IPS-20b (cell line): Measurements from ENCODE around the gene PRRC1.
"Not testable (repeated sequence)": the region's sequence is repeated elsewhere in the genome, so short reads cannot be mapped to it uniquely, and the experiment has no call there.

Experiments
- H3K27ac ChIP-seq: one replicate; pipeline ENCODE4 v1.5.1; 2013; ENCODE audit warnings: low read length
- H3K27me3 ChIP-seq: 2 replicates; pipeline ENCODE4 v1.6.1; 2013; ENCODE audit warnings: mild to moderate bottlenecking, low read length, inconsistent platforms; ENCODE audit not compliant: insufficient read depth
- H3K36me3 ChIP-seq: 2 replicates; pipeline ENCODE4 v1.6.1; 2013; ENCODE audit warnings: low read depth, mild to moderate bottlenecking, inconsistent platforms, low read length, moderate library complexity; ENCODE audit not compliant: insufficient read depth
- H3K4me1 ChIP-seq: 2 replicates; pipeline ENCODE4 v1.6.1; 2013; ENCODE audit warnings: mild to moderate bottlenecking, control low read depth, inconsistent platforms, low read length, moderate library complexity; ENCODE audit not compliant: insufficient read depth
- H3K4me3 ChIP-seq: 2 replicates; pipeline ENCODE4 v1.5.1; 2013; ENCODE audit warnings: mild to moderate bottlenecking, low read length, inconsistent platforms
- H3K9ac ChIP-seq: 2 replicates; pipeline ENCODE4 v1.6.1; 2013; ENCODE audit warnings: low read depth, mild to moderate bottlenecking, inconsistent platforms, low read length, moderate library complexity
- H3K9me3 ChIP-seq: 2 replicates; pipeline ENCODE4 v1.6.1; 2013; ENCODE audit warnings: mild to moderate bottlenecking, low read depth, low read length, inconsistent platforms; ENCODE audit not compliant: insufficient read depth

Gene PRRC1

DNA sequence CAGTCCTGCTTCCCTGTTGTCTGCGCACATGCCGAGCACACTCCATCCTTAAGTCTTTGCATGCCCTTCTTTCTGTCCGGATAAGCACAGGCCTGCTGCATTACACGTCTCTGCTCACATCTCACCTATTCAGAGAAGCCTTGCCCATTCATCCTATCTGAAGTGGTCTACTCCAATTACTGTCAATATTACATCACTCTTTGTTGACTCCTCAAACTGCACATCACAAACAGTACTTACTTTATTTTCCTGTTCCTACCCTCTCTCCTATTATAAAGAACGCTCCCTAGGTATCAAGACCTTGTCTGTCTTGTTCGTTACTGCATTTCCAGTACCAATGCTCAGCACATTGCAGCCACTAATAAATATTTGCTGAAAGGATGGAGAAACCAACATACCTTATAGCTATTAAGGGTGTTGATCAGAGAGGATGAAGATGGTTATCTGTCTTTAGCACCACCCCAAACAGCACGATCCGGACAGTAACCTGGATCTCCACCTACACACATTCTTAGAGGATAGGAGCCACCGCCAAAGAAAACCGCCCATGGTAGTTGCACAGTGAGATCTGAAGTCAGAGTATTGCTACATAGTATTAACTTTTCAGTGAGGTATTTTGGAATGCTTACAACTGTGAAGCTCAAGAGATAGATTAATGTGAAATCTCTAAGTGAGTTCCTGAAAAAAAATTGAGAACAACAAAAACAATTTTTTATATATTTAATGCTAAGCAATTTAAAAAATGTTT, 1.6 kb upstream of the PRRC1 start:
- H3K36me3 ChIP-seq = peaks cover 21% of the 10 kb centered on the region
- no peak overlapping the region for H3K9ac ChIP-seq
- peaks cover 6% of the 10 kb centered on the region; the same call in 1 of the 2 replicates for H3K4me1 ChIP-seq
- H3K27ac ChIP-seq = no peak overlapping the region
- H3K9me3 ChIP-seq = no peaks in the 10 kb centered on the region; the same call in 1 of the 2 replicates
- H3K27me3 ChIP-seq = no peaks in the 10 kb centered on the region
- no peak overlapping the region for H3K4me3 ChIP-seq

DNA sequence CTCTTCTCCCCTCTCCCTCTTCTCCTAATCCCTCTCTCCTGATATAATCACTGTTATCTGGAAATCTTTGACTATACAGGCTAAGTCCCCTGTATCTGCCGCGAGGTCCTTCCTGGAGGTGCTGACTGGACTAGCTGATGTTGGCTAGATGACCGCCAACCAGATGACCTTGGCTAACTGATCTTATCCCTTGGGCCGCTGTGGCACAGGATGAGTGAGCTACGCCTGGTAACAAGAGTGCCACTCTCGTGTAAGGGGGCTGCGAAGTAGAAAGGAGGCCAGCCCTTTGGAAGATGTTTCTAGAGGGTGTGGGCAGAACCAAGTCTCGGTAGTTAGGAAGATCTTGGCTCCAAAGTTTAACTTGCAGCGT, 345 bp upstream of the PRRC1 start:
- peak overlapping the region; percentile 77 for H3K4me3 ChIP-seq
- H3K9ac ChIP-seq = peak overlapping the region; percentile 50; the same call in 1 of the 2 replicates
- H3K27ac ChIP-seq = no peak overlapping the region
- H3K27me3 ChIP-seq = no peaks in the 10 kb centered on the region
- H3K4me1 ChIP-seq = peaks cover 6% of the 10 kb centered on the region; the same call in 1 of the 2 replicates
- peaks cover 32% of the 10 kb centered on the region for H3K36me3 ChIP-seq
- H3K9me3 ChIP-seq = peaks cover 7% of the 10 kb centered on the region; the same call in 1 of the 2 replicates

GRCh38 chr5:127518319-127518621, 830 bp downstream of the PRRC1 start:
- Histone ChIP-seq H3K9me3 (peaks cover 7% of the 10 kb centered on the region; the same call in 1 of the 2 replicates), H3K4me1 (peaks cover 6% of the 10 kb centered on the region; the same call in 1 of the 2 replicates), H3K36me3 (peaks cover 35% of the 10 kb centered on the region), H3K4me3 (peak overlapping the region; percentile 77), H3K9ac (peak overlapping the region; percentile 84), H3K27me3 (no peaks in the 10 kb centered on the region), H3K27ac (no peak overlapping the region)

GRCh38 chr5:127519527-127519926, 2.1 kb downstream of the PRRC1 start:
- H3K9ac ChIP-seq = no peak overlapping the region
- peaks cover 7% of the 10 kb centered on the region; the same call in 1 of the 2 replicates for H3K9me3 ChIP-seq
- H3K4me1 ChIP-seq = peaks cover 6% of the 10 kb centered on the region; the same call in 1 of the 2 replicates
- H3K36me3 ChIP-seq = peaks cover 48% of the 10 kb centered on the region
- H3K27ac ChIP-seq = no peak overlapping the region
- H3K4me3 ChIP-seq = peak overlapping the region; percentile 77; the same call in 1 of the 2 replicates
- H3K27me3 ChIP-seq = no peaks in the 10 kb centered on the region

- Histone ChIP-seq H3K9ac (no peak overlapping the region), H3K4me3 (no peak overlapping the region), H3K27me3 (no peaks in the 10 kb centered on the region), H3K36me3 (peaks cover 65% of the 10 kb centered on the region), H3K9me3 (peaks cover 7% of the 10 kb centered on the region; the same call in 1 of the 2 replicates), H3K27ac (no peak overlapping the region), H3K4me1 (peaks cover 6% of the 10 kb centered on the region; the same call in 1 of the 2 replicates)
These were observed 3.8 kb downstream of the PRRC1 start for GRCh38 chr5:127521138-127521770.

GRCh38 chr5:127525181-127525580, 7.7 kb downstream of the PRRC1 start:
- H3K9me3 ChIP-seq = peaks cover 7% of the 10 kb centered on the region; the same call in 1 of the 2 replicates
- H3K27ac ChIP-seq = no peak overlapping the region
- no peak overlapping the region for H3K4me3 ChIP-seq
- H3K9ac ChIP-seq = no peak overlapping the region
- peaks cover 87% of the 10 kb centered on the region for H3K36me3 ChIP-seq
- no peaks in the 10 kb centered on the region for H3K4me1 ChIP-seq
- no peaks in the 10 kb centered on the region for H3K27me3 ChIP-seq

GRCh38 chr5:127529904-127530682, 12.7 kb downstream of the PRRC1 start:
- H3K9ac ChIP-seq = no peak overlapping the region
- no peaks in the 10 kb centered on the region for H3K27me3 ChIP-seq
- no peaks in the 10 kb centered on the region for H3K9me3 ChIP-seq
- H3K27ac ChIP-seq = no peak overlapping the region
- H3K36me3 ChIP-seq = peaks cover 97% of the 10 kb centered on the region
- H3K4me1 ChIP-seq = no peaks in the 10 kb centered on the region
- no peak overlapping the region for H3K4me3 ChIP-seq

DNA sequence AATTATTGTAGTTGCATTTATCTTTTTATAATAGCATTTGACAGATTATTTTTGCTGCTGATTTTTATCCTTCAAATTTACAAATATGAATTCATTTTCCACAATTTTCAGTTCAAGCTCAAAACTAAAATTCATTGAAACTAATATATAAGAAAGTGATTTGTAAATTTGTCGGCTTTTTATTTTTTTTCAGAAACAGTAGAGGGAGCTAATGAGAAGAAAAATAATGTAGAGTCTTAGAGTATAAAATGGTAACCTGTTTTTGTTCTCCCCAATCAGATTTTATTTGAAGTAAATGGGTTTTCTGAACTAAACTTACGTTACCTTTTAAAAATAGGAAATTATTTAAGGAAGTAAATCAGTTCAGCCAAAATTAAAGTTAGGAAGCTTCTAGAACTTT, 19.2 kb downstream of the PRRC1 start:
- Histone ChIP-seq H3K4me3 (no peak overlapping the region), H3K9ac (no peak overlapping the region), H3K4me1 (no peaks in the 10 kb centered on the region), H3K36me3 (peaks cover 96% of the 10 kb centered on the region), H3K9me3 (peaks cover 5% of the 10 kb centered on the region; the same call in 1 of the 2 replicates), H3K27me3 (no peaks in the 10 kb centered on the region), H3K27ac (no peak overlapping the region)

- not testable (repeated sequence) for H3K27ac ChIP-seq, H3K4me3 ChIP-seq, H3K9me3 ChIP-seq, H3K9ac ChIP-seq, H3K4me1 ChIP-seq, H3K27me3 ChIP-seq
- peaks cover 57% of the 10 kb centered on the region for H3K36me3 ChIP-seq
These were observed 23.1 kb downstream of the PRRC1 start for GRCh38 chr5:127540553-127540952.

- not testable (repeated sequence) for H3K9ac ChIP-seq, H3K4me3 ChIP-seq, H3K4me1 ChIP-seq, H3K27ac ChIP-seq, H3K9me3 ChIP-seq, H3K27me3 ChIP-seq
- H3K36me3 ChIP-seq = peaks cover 46% of the 10 kb centered on the region
These were observed 27.8 kb downstream of the PRRC1 start for GRCh38 chr5:127545249-127545648.

DNA sequence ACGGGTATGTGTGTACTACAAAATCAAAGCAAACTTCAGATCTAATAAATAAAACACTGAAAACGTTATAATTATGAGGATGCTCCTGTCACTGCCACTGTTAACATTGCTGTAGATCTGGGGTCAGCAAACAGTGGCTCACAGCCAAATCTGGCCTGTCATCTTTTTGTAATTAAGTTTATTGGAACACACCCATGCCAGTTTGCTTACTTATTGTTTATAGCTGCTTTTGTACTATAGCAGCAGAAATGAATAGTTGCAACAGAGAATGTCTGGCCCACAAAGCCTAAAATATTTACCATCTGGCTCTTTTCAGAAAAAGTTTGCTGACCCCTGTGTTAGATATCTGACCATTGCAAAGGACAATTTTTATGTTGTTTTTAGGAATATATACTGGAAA, 32.1 kb downstream of the PRRC1 start:
- H3K4me3 ChIP-seq = no peak overlapping the region
- no peak overlapping the region for H3K9ac ChIP-seq
- no peaks in the 10 kb centered on the region for H3K4me1 ChIP-seq
- no peaks in the 10 kb centered on the region for H3K27me3 ChIP-seq
- H3K27ac ChIP-seq = no peak overlapping the region
- H3K36me3 ChIP-seq = peaks cover 75% of the 10 kb centered on the region
- no peaks in the 10 kb centered on the region for H3K9me3 ChIP-seq
